ENCODE data around the gene PRKN.

DNA sequence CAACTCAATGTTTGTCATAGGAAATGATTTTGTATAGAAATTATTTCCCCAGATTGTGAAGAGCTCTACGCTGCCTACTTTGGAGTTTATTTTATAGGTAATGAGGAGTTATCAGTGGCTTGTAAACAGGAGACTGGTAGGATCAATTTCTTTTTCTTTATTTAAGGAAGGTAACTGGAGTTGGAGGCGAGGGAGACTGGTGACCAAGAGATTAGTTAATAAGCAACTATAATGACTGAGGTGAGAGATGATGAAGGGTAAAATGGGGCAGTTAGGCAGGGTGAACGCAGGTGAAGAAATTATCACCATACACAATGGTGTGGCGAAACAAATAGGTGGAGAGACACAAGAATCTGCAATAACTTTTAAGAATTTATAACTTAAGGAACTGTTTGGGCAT, 100.2 kb downstream of the PRKN start:
- no peak for TF ChIP-seq CSDC2 (CRISPR knock-in tag; IDR thresholded peaks at IDR 0.05)
- TF ChIP-seq, protein P1, sequence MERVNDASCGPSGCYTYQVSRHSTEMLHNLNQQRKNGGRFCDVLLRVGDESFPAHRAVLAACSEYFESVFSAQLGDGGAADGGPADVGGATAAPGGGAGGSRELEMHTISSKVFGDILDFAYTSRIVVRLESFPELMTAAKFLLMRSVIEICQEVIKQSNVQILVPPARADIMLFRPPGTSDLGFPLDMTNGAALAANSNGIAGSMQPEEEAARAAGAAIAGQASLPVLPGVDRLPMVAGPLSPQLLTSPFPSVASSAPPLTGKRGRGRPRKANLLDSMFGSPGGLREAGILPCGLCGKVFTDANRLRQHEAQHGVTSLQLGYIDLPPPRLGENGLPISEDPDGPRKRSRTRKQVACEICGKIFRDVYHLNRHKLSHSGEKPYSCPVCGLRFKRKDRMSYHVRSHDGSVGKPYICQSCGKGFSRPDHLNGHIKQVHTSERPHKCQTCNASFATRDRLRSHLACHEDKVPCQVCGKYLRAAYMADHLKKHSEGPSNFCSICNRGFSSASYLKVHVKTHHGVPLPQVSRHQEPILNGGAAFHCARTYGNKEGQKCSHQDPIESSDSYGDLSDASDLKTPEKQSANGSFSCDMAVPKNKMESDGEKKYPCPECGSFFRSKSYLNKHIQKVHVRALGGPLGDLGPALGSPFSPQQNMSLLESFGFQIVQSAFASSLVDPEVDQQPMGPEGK (CRISPR knock-in tag; IDR thresholded peaks at IDR 0.05; ENCODE audit: borderline replicate concordance) = no peak
- TF ChIP-seq ARNTL (CRISPR knock-in tag; IDR thresholded peaks at IDR 0.05; ENCODE audit: borderline replicate concordance, low read depth) = no peak
- TF ChIP-seq TCF4 (CRISPR knock-in tag; IDR thresholded peaks at IDR 0.05; ENCODE audit: borderline replicate concordance) = no peak

Data from SK-N-SH treated with all-trans-retinoic acid at 6 μM for 48 hours (cell line).